Putamen (tissue), 1 donor: ENCODE data around the gene SMOC2.
"Not testable (repeated sequence)": the region's sequence is repeated elsewhere in the genome, so short reads cannot be mapped to it uniquely, and the experiment has no call there.

Source experiments
- DNase-seq: peaks from one replicate; pipeline ENCODE4 v3.0.0-alpha.2; 2016; ENCODE audit warnings: low spot score

Gene SMOC2

GRCh38 chr6:168600381-168600780 is 159.4 kb downstream of the SMOC2 start:
- DNase-seq, result no peak

GRCh38 chr6:168601111-168601510 is 160.1 kb downstream of the SMOC2 start:
- no peak for DNase-seq

GRCh38 chr6:168601546-168601945 is 160.6 kb downstream of the SMOC2 start:
- no peak for DNase-seq

- no peak for DNase-seq
These were observed 161.6 kb downstream of the SMOC2 start for GRCh38 chr6:168602576-168602975.

- no peak for DNase-seq
These were observed 162.2 kb downstream of the SMOC2 start for GRCh38 chr6:168603234-168603633.

GRCh38 chr6:168605964-168606363 is 165.0 kb downstream of the SMOC2 start:
- no peak for DNase-seq

- no peak for DNase-seq
These were observed 165.7 kb downstream of the SMOC2 start for GRCh38 chr6:168606722-168607121.

GRCh38 chr6:168607272-168608112 is 166.5 kb downstream of the SMOC2 start:
- no peak for DNase-seq

- no peak for DNase-seq
These were observed 167.1 kb downstream of the SMOC2 start for GRCh38 chr6:168608113-168608400.

GRCh38 chr6:168609026-168609685 is 168.2 kb downstream of the SMOC2 start:
- no peak for DNase-seq

GRCh38 chr6:168609914-168610490 is 169.0 kb downstream of the SMOC2 start:
- DNase-seq, result no peak

- not testable (repeated sequence) for DNase-seq
These were observed 170.0 kb downstream of the SMOC2 start for GRCh38 chr6:168610966-168611365.

- DNase-seq, result no peak
These were observed 170.7 kb downstream of the SMOC2 start for GRCh38 chr6:168611691-168612090.

GRCh38 chr6:168612586-168612985 is 171.6 kb downstream of the SMOC2 start:
- DNase-seq, result no peak

- no peak for DNase-seq
These were observed 174.9 kb downstream of the SMOC2 start for GRCh38 chr6:168615837-168616236.

GRCh38 chr6:168616816-168617765 is 176.1 kb downstream of the SMOC2 start:
- DNase-seq, result peak; percentile 28

GRCh38 chr6:168618546-168619315 is 177.7 kb downstream of the SMOC2 start:
- no peak for DNase-seq

GRCh38 chr6:168619560-168620314 is 178.8 kb downstream of the SMOC2 start:
- no peak for DNase-seq

- no peak for DNase-seq
These were observed 179.6 kb downstream of the SMOC2 start for GRCh38 chr6:168620578-168620977.

GRCh38 chr6:168623736-168624135 is 182.8 kb downstream of the SMOC2 start:
- DNase-seq, result no peak

- no peak for DNase-seq
These were observed 183.6 kb downstream of the SMOC2 start for GRCh38 chr6:168624540-168624939.
